K562 (cell line): ENCODE results near the gene EOGT. TPM values are rescaled to one million over a fixed set of nuclear protein-coding genes. Genes with fewer than 3 reads are reported as not detected.

Experiments used
- CTCFL ChIP-seq: IDR thresholded peaks from 2 replicates; pipeline ENCODE4 v1.6.1; 2011; ENCODE audit warnings: borderline replicate concordance, low read depth, mild to moderate bottlenecking, moderate library complexity, low read length; ENCODE audit not compliant: insufficient read depth, poor library complexity, severe bottlenecking
- DEAF1 ChIP-seq: fragments of 450-650 bp; formaldehyde crosslinking; IDR thresholded peaks from 2 replicates; pipeline ENCODE4 v1.4.0; 2020; ENCODE audit warnings: mild to moderate bottlenecking, moderate library complexity
- ETS2 ChIP-seq: IDR thresholded peaks from 2 replicates; pipeline ENCODE4 v1.6.1; 2016; ENCODE audit warnings: borderline replicate concordance, missing genetic modification characterization, mild to moderate bottlenecking, moderate library complexity, missing compliant biosample characterization; ENCODE audit not compliant: poor library complexity, severe bottlenecking
- MGA ChIP-seq: fragments of 450-650 bp; IDR thresholded peaks from 2 replicates; pipeline ENCODE4 v1.6.1; 2016; ENCODE audit warnings: mild to moderate bottlenecking, moderate library complexity
- MYNN ChIP-seq, 2 experiments: sonication (generic); formaldehyde crosslinking in 1 of 2; IDR thresholded peaks; 2 replicates each; pipeline versions ENCODE4 v1.5.0 to v1.6.1; 2016 to 2020; ENCODE audit warnings: antibody characterized with exemption in 1 of 2, missing genetic modification reagents in 1 of 2
- NELFE ChIP-seq: IDR thresholded peaks from 2 replicates; pipeline ENCODE4 v1.6.1; 2011; ENCODE audit warnings: mild to moderate bottlenecking; ENCODE audit not compliant: insufficient read depth, insufficient read length
- SMC3 ChIP-seq: conservative IDR thresholded peaks from 2 replicates; pipeline ENCODE4 v1.6.1; 2011; ENCODE audit warnings: low read depth, low read length, improper control_type of control experiment; ENCODE audit not compliant: insufficient read depth
- ZNF165 ChIP-seq: fragments of 250-450 bp; sonication (Bioruptor Pico); IDR thresholded peaks from 2 replicates; pipeline ENCODE4 v1.4.0; 2020; ENCODE audit warnings: borderline replicate concordance
- ZZZ3 ChIP-seq: fragments of 450-650 bp; IDR thresholded peaks from 2 replicates; pipeline ENCODE4 v1.6.1; 2016; ENCODE audit warnings: antibody characterized with exemption, mild to moderate bottlenecking, moderate library complexity
- polyA plus RNA-seq, 8 experiments: library from polyadenylated mRNA; depleted of rRNA in 4 of 8; stranded (reverse) in 5 of 8; unstranded in 3 of 8; fragments of >200 nt; fragmentation: Nextera tagmentation in 2 of 8; fragmentation: Illumina TruSeq in 1 of 8; extraction: Ambion mirVana in 2 of 8; extraction: Trizol in 1 of 8; gene quantifications; 2 replicates each; pipeline versions ENCODE4 v1.2.1 to v1.2.3, GENCODE V29; 2011 to 2014; ENCODE audit warnings: inconsistent platforms in 1 of 8, missing spikeins in 1 of 8
- total RNA-seq, 7 experiments: library from RNA; depleted of rRNA in 6 of 7; stranded (reverse); fragments of >200 nt in 6 of 7; fragmentation: Illumina TruSeq in 2 of 7; extraction: Trizol in 2 of 7; gene quantifications; 2 replicates each; pipeline versions ENCODE4 v1.2.1 to v1.2.3, GENCODE V29; 2011 to 2021; ENCODE audit warnings: low replicate concordance in 1 of 7
- TF ChIP-seq, protein P1 (sequence below): sonication (generic); formaldehyde crosslinking; IDR thresholded peaks from 2 replicates; pipeline ENCODE4 v1.8.0; 2022; ENCODE audit warnings: mild to moderate bottlenecking, low read depth, missing genetic modification reagents

The EOGT gene
- total and polyA plus RNA-seq, 9 of the 15 experiments (the other 6 are each of a cell fraction or from before 2014, with no cell fraction given) = 3.6 to 17.9 (median 7.4) TPM

DNA sequence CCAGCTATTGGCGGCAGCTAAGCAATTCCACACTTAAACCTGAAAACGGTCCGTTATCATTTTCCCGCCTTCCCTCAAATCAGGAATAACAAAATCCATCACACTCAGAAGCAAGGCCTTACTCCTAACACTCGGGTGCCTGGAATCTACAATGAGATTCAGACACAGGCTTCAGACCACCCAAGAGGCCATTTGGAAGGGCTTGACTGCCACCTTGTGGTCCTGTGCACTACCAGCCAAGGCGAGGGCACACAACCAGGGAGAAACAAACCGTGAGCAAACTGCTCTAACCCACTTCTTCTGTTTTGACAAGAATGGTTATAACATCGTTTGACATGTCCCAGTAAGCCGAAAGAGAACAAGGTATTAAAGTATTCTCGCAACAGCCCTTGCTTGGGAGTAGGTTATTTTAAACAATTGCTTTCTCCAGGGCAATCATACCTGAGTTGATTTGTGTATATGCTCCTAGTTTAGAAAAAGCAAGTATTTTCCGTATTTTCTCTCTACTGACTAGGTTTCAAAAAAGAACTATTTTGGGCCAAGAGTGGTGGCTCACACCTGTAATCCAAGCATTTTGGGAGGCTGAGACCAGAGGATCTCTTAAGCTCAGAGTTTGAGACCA, 41.0 kb downstream of the EOGT start (continued):
- TF ChIP-seq, protein P1, sequence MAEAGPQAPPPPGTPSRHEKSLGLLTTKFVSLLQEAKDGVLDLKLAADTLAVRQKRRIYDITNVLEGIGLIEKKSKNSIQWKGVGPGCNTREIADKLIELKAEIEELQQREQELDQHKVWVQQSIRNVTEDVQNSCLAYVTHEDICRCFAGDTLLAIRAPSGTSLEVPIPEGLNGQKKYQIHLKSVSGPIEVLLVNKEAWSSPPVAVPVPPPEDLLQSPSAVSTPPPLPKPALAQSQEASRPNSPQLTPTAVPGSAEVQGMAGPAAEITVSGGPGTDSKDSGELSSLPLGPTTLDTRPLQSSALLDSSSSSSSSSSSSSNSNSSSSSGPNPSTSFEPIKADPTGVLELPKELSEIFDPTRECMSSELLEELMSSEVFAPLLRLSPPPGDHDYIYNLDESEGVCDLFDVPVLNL (CRISPR knock-in tag) = no peak
- TF ChIP-seq ZZZ3 (no peak), SMC3 (peak; percentile 60), MGA (no peak), CTCFL (peak; percentile 60), NELFE (no peak), ETS2 (tag) (no peak), MYNN (IDR thresholded peaks at IDR 0.05) (no peak), MYNN (CRISPR knock-in tag; IDR thresholded peaks at IDR 0.05) (no peak), ZNF165 (no peak), DEAF1 (CRISPR knock-in tag) (peak; percentile 37; the same call in 1 of the 2 replicates)
